Ovary (tissue), 3 donors: ENCODE data around the gene LDLR.

Experiments
- CTCF ChIP-seq, 3 donors: fragments of 450-650 bp in 2 of 3; fragments of 200-600 bp in 1 of 3; IDR thresholded peaks; one replicate each; pipeline versions ENCODE4 v1.5.1 to v1.8.0; 2016 to 2022; ENCODE audit warnings: antibody characterized with exemption in 3 of 3, mild to moderate bottlenecking in 1 of 3
- POLR2A ChIP-seq: fragments of 450-650 bp; IDR thresholded peaks from one replicate; pipeline ENCODE4 v1.6.1; 2017; ENCODE audit warnings: antibody characterized with exemption, mild to moderate bottlenecking, moderate library complexity
- donor health status: DM: no; HTN: no; CAD: no.

- TF ChIP-seq CTCF (IDR thresholded peaks at IDR 0.05) = no peak
- no peak for TF ChIP-seq POLR2A
Observed at GRCh38 chr19:11140896-11141295, 51.6 kb downstream of the LDLR start.
